ENCODE results near the gene BBS10.

GRCh38 chr12:76375939-76376338 lies 27.7 kb upstream of the BBS10 start:
- TF ChIP-seq CTCF (IDR thresholded peaks at IDR 0.05) = no peak
- TF ChIP-seq REST (IDR thresholded peaks at IDR 0.05; ENCODE audit: insufficient read depth in 1 of 2, low read depth in 2 of 2, low read length in 1 of 2) = no peak

Data from Panc1 (cell line).